ENCODE measurements around the gene TMEM156.

TMEM156 gene

DNA sequence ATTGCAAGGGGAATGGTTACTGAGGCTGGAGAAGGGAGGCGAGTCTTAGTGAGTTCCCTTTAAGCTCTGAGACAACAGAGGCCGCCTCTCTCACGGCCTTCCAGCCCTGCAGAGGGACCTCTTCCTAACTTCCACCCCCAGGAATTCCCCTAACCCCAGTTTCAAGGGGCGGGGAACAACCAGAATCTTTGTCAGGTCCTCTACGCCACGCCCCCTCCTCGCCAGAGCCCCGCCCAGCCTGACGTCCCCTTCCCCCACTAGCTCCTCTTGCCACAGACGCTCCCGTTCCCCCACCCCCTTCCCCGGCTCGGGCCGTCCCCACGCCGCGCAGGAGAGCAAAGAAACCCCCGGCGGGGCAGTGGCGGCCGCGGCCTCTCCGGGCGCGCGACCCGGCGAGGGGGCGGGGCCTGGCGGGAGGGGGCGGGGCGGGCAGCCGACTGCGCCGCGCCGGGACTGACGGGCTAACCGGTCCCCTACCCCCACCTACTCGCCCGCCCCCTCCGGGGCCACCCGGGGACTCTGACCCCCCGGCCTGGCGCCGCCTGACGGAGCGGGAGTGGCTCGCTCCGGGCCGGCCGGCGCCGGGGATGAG lies 12.3 kb upstream of the TMEM156 start:
- DNase-seq (ENCODE audit: low read depth), result peak; percentile 88
- TF ChIP-seq, protein P1, sequence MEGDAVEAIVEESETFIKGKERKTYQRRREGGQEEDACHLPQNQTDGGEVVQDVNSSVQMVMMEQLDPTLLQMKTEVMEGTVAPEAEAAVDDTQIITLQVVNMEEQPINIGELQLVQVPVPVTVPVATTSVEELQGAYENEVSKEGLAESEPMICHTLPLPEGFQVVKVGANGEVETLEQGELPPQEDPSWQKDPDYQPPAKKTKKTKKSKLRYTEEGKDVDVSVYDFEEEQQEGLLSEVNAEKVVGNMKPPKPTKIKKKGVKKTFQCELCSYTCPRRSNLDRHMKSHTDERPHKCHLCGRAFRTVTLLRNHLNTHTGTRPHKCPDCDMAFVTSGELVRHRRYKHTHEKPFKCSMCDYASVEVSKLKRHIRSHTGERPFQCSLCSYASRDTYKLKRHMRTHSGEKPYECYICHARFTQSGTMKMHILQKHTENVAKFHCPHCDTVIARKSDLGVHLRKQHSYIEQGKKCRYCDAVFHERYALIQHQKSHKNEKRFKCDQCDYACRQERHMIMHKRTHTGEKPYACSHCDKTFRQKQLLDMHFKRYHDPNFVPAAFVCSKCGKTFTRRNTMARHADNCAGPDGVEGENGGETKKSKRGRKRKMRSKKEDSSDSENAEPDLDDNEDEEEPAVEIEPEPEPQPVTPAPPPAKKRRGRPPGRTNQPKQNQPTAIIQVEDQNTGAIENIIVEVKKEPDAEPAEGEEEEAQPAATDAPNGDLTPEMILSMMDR (IDR thresholded peaks at IDR 0.05; ENCODE audit: low read depth, low read length, missing control alignments), result no peak
- peak overlapping the region; percentile 78 for H3K4me3 ChIP-seq (ENCODE audit: low read depth, low read length)

DNA sequence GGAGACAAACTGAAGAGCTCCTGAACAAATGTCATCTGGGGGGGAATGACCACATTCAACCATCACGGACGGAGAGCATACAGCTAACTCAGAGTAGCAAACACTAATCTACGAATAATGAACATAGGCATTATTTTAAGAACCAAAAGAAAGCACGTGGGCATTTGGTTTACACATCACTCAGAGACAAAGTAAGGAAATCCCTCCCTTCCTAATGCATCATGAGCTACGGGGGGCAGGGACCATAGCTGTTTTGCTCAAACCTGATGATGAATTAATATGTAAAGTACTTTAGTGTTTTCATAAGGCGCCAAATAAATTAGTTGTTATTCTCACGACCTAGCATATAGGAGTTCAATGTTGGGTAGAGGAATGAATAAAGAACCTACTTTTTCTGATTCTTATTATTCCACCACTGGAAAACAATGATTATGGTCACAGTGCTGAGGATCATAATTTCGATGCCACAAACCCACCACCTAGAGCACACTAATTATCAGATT lies 11.7 kb upstream of the TMEM156 start:
- TF ChIP-seq, protein P1 (IDR thresholded peaks at IDR 0.05; ENCODE audit: low read depth, low read length, missing control alignments), result no peak
- H3K4me3 ChIP-seq (ENCODE audit: low read depth, low read length), result peak overlapping the region; percentile 78
- no peak for DNase-seq (ENCODE audit: low read depth)

DNA sequence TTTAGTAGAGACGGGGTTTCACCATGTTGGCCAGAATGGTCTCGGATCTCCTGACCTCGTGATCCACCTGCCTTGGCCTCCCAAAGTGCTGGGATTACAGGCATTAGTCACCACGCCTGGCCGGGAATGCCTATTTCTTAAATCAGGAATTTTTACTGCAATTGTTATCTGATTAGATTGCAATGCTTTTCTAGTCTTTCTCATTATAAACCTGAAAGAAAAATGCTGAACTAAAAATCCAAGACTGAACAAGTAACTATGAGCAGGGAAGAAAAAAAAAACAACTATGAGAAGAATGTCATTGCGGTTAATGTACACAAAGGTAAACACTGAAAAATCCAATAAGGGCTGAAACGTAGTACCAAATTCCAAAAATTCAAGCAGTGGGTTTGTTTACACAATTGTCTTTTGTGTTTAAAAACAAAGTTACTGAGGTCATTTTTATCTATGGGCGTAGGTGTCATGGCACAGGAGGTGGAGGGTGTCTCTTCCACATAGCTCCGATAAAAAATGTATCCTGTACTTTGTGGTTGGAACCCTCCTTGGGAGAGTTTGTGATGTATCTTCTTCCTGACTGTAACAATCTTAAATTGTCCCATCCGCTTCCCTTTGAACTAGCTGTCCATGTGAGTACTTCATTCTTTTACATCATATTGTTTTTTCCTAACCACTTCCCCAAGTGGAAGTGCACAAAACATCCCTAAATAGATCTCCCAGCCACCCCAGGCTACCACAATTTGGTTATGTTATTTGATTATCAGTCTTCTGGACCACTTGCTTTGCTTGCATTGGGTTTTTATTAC lies 11.1 kb upstream of the TMEM156 start:
- peak overlapping the region; percentile 78; the same call in 1 of the 2 replicates for H3K4me3 ChIP-seq (ENCODE audit: low read depth, low read length)
- DNase-seq (ENCODE audit: low read depth), result no peak
- TF ChIP-seq, protein P1 (IDR thresholded peaks at IDR 0.05; ENCODE audit: low read depth, low read length, missing control alignments), result no peak

DNA sequence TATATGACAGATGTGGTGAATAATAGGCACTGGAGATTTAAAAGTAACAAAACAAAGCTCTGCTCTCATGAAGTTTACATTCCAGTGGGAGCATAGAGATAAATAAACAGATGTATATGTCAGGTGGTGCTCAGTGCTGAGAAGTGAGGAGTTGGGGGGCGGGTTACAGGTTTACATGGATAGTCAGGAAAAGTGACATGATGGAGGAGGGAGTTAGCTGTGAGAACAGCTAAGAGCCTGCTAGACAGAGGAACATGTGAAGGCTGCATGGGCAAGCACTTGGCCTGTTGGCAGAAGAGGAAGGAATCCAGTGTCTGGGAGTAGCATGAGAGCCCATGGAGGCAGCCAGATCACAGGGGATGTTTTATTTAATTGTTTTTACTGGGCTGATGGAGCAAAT lies 10.2 kb upstream of the TMEM156 start:
- H3K4me3 ChIP-seq (ENCODE audit: low read depth, low read length), result no peak overlapping the region
- TF ChIP-seq, protein P1 (IDR thresholded peaks at IDR 0.05; ENCODE audit: low read depth, low read length, missing control alignments), result no peak
- no peak for DNase-seq (ENCODE audit: low read depth)

DNA sequence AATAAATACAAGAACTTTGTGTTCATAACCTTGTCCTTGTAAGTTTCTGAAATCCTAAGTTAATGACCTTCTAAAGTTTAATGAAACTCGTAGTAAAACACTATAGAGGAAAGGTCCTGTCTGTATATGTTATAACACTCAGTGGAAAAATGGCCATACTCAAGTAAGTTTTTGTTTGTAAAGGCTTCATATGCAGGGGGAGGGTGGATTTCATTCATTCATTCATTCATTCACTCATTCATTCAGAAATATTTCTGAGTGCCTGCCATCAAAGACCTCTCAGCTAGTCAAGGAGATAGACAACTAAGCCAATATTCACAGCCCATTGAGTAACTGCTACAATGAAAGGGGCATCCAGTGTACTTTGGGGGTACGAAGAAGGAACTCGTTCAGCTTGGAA lies 6.9 kb upstream of the TMEM156 start:
- TF ChIP-seq, protein P1 (IDR thresholded peaks at IDR 0.05; ENCODE audit: low read depth, low read length, missing control alignments), result no peak
- no peak overlapping the region for H3K4me3 ChIP-seq (ENCODE audit: low read depth, low read length)
- DNase-seq (ENCODE audit: low read depth), result no peak

DNA sequence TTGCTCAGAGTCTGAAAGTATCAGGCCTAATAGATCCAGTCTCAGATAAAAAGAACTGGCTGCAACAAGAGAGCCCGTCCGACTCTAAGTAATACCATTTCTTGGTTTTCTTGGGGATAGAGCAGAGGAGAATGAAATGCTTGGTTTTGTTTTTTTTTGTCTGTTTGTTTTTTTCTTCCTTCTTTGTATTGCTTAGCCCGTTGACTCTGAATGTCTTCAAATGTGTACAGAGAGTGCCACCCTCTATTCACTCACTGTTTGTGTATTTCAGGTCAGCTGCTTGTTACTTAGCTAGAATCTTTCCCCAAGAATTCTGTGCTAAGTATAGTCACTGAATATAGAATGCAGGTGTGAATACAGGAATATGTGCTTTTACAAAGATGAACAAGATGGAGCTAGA lies 5.7 kb upstream of the TMEM156 start:
- TF ChIP-seq, protein P1 (IDR thresholded peaks at IDR 0.05; ENCODE audit: low read depth, low read length, missing control alignments), result no peak
- no peak for DNase-seq (ENCODE audit: low read depth)
- H3K4me3 ChIP-seq (ENCODE audit: low read depth, low read length), result no peak overlapping the region

Data from GM12864 (cell line).